Right lobe of liver (tissue), 6 donors: ENCODE measurements around the gene TRMT44. TPM values are rescaled to one million over a fixed set of nuclear protein-coding genes. Genes with fewer than 3 reads are reported as not detected.
"Not testable (repeated sequence)": the region's sequence is repeated elsewhere in the genome, so short reads cannot be mapped to it uniquely, and the experiment has no call there.

ENCODE experiments used
- ATAC-seq, 4 donors: fragments of 200-7000 bp; cut with Tn5 transposase; one replicate each; pipeline ENCODE4 v1.9.1; 2020; ENCODE audit warnings: mild to moderate bottlenecking in 4 of 4, moderate library complexity in 4 of 4
- DNase-seq, 3 donors: peaks; one replicate each; pipeline ENCODE4 v3.0.0-alpha.2; 2020
- H3K27ac ChIP-seq, 3 donors: fragments of 200-600 bp; one replicate each; pipeline ENCODE4 v1.8.0; 2022
- H3K27me3 ChIP-seq, 2 donors: fragments of 200-600 bp; one replicate each; pipeline ENCODE4 v1.8.0; 2022
- H3K36me3 ChIP-seq, 4 donors: fragments of 200-600 bp; sonication (generic) in 1 of 4; one replicate each; pipeline versions ENCODE4 v1.5.1 to v1.8.0; 2017 to 2022; ENCODE audit warnings: control low read depth in 1 of 4
- H3K4me1 ChIP-seq, 4 donors: fragments of 200-600 bp; sonication (generic) in 1 of 4; one replicate each; pipeline versions ENCODE4 v1.5.1 to v1.8.0; 2017 to 2022; ENCODE audit warnings: control low read depth in 1 of 4
- H3K4me3 ChIP-seq, 3 donors: fragments of 200-600 bp; one replicate each; pipeline ENCODE4 v1.8.0; 2022
- H3K9me3 ChIP-seq, 4 donors: fragments of 200-600 bp; sonication (generic) in 1 of 4; one replicate each; pipeline versions ENCODE4 v1.5.1 to v1.8.0; 2017 to 2022; ENCODE audit warnings: control low read depth in 1 of 4
- CTCF ChIP-seq, 4 donors: fragments of 200-600 bp in 3 of 4; fragments of 450-650 bp in 1 of 4; IDR thresholded peaks; one replicate each; pipeline versions ENCODE4 v1.5.1 to v1.8.0; 2016 to 2022; ENCODE audit warnings: antibody characterized with exemption in 4 of 4, mild to moderate bottlenecking in 2 of 4
- POLR2A ChIP-seq: fragments of 450-650 bp; IDR thresholded peaks from one replicate; pipeline ENCODE4 v1.6.1; 2017; ENCODE audit warnings: antibody characterized with exemption, mild to moderate bottlenecking
- WGBS: methylation state at CpG from one replicate; pipeline ENCODE4 v1.1.6; 2018; ENCODE audit warnings: low coverage, low lambda C conversion rate; ENCODE audit not compliant: insufficient coverage; ENCODE audit errors: missing lambda C conversion rate; 5-methylcytosine and 5-hydroxymethylcytosine counted together
- intact Hi-C, 2 donors: fragments of 100-400 bp; cut with DNase I; formaldehyde crosslinking; loops; one replicate each; pipeline versions ENCODE4 v1.11.2 to v1.14.1; 2022
- total RNA-seq, 6 experiments: library from RNA; depleted of rRNA in 2 of 6; stranded (reverse); fragments of >200 nt in 2 of 6; fragmentation: NEBNext Ultra II Directional in 3 of 6; extraction: Animal tissue kit (Norgen Biotek cat#: 25700) in 3 of 6; gene quantifications; one replicate each; pipeline versions ENCODE4 v1.1.0 to v1.2.4, GENCODE V29; 2016 to 2023
- donor health status: DM: no; HTN: yes; CAD: no.
- donor health status: DM: no; HTN: no; CAD: no.
- donor health status: DM: no; HTN: no; CAD: no.
- donor health status: DM: no; HTN: yes; CAD: no.
- donor health status: DM: no; HTN: yes; CAD: no.

TRMT44 gene
- total RNA-seq, 6 experiments from 2014 or later, result 8.8 to 10.6 (median 9.6) TPM

- Histone ChIP-seq H3K27me3 (no peaks in the 10 kb centered on the region), H3K9me3 (no peaks in the 10 kb centered on the region), H3K4me3 (no peak overlapping the region), H3K4me1 (no peaks in the 10 kb centered on the region), H3K27ac (no peak overlapping the region), H3K36me3 (peaks cover 0 to 31% (median 5%) of the 10 kb centered on the region in 4 donors)
- 89% methylated on average over 5 of the region's 5 CpGs for WGBS
- DNase-seq (no peak), ATAC-seq (no peak)
- intact Hi-C loops, result no loop called here
- no peak for TF ChIP-seq CTCF (IDR thresholded peaks at IDR 0.05)
Measured at GRCh38 chr4:8412288-8412687, 28.3 kb upstream of the TRMT44 start.

GRCh38 chr4:8414377-8414776, 26.2 kb upstream of the TRMT44 start:
- Histone ChIP-seq H3K27me3 (no peaks in the 10 kb centered on the region), H3K9me3 (no peaks in the 10 kb centered on the region), H3K36me3 (peaks cover 0 to 26% (median 5%) of the 10 kb centered on the region in 4 donors), H3K4me3 (no peak overlapping the region), H3K27ac (no peak overlapping the region), H3K4me1 (peaks cover 0 to 11% (median 0%) of the 10 kb centered on the region in 4 donors)
- 71% methylated on average over 1 of the region's 2 CpGs for WGBS
- DNase-seq (no peak), ATAC-seq (no peak)
- TF ChIP-seq CTCF (IDR thresholded peaks at IDR 0.05) (no peak), POLR2A (no peak)
- intact Hi-C loops, result no loop called here

GRCh38 chr4:8417071-8417614, 23.4 kb upstream of the TRMT44 start:
- Histone ChIP-seq H3K27me3 (no peaks in the 10 kb centered on the region), H3K4me3 (no peak overlapping the region), H3K36me3 (peaks cover 0 to 26% (median 5%) of the 10 kb centered on the region in 4 donors), H3K27ac (no peak overlapping the region), H3K9me3 (no peaks in the 10 kb centered on the region), H3K4me1 (peaks cover 0 to 19% (median 0%) of the 10 kb centered on the region in 4 donors)
- intact Hi-C loops, result no loop called here
- DNase-seq, result no peak
- WGBS, result 49% methylated on average over 3 of the region's 11 CpGs
- no peak for TF ChIP-seq CTCF (IDR thresholded peaks at IDR 0.05)
- TF ChIP-seq POLR2A, result no peak
- no peak for ATAC-seq

- H3K27me3 ChIP-seq, result no peaks in the 10 kb centered on the region
- H3K4me1 ChIP-seq, result peaks cover 0 to 28% (median 0%) of the 10 kb centered on the region in 4 donors
- 39% methylated on average over 9 of the region's 12 CpGs for WGBS
- H3K27ac ChIP-seq, result no peak overlapping the region
- no peak overlapping the region for H3K4me3 ChIP-seq
- DNase-seq (no peak), ATAC-seq (peak in 3 of 4 donors; percentile 47 to 70 (median 67))
- H3K36me3 ChIP-seq, result peaks cover 0 to 18% (median 1%) of the 10 kb centered on the region in 4 donors
- TF ChIP-seq POLR2A (no peak), CTCF (IDR thresholded peaks at IDR 0.05) (no peak)
- intact Hi-C loops, result no loop called here
- H3K9me3 ChIP-seq, result no peaks in the 10 kb centered on the region
Measured at GRCh38 chr4:8419222-8420041, 21.1 kb upstream of the TRMT44 start.

GRCh38 chr4:8420151-8420550, 20.4 kb upstream of the TRMT44 start:
- intact Hi-C loops, DNase-seq, H3K9me3 ChIP-seq, H3K4me3 ChIP-seq, H3K27ac ChIP-seq, H3K27me3 ChIP-seq, ATAC-seq: not testable (repeated sequence)
- H3K4me1 ChIP-seq, result peaks cover 0 to 28% (median 0%) of the 10 kb centered on the region in 4 donors
- H3K36me3 ChIP-seq, result peaks cover 0 to 11% (median 0%) of the 10 kb centered on the region in 4 donors
